Measurements from ENCODE around the gene BTN1A1. TPM values are rescaled to one million over a fixed set of nuclear protein-coding genes. Genes with fewer than 3 reads are reported as not detected.

The BTN1A1 gene
- total and polyA plus RNA-seq, 10 of the 15 experiments (the other 5 are each of a cell fraction or from before 2014, with no cell fraction given): 0.05 to 2.2 (median 0.87) TPM

GRCh38 chr6:26482338-26482737 lies 17.8 kb upstream of the BTN1A1 start:
- Histone ChIP-seq H3K27me3 (replicated peaks in 1 of 2; ENCODE audit: control insufficient read depth in 2 of 2, insufficient read depth in 2 of 2, low read length in 1 of 2) (no peaks in the 10 kb centered on the region), H3K9me3 (replicated peaks; ENCODE audit: control insufficient read depth, insufficient read depth, low read length) (no peaks in the 10 kb centered on the region; the same call in 2 of the 3 replicates), H2AFZ (ENCODE audit: control insufficient read depth, low read depth, low read length) (no peak overlapping the region), H3K79me2 (ENCODE audit: control insufficient read depth, insufficient read depth, low read length) (no peaks in the 10 kb centered on the region), H3K9ac (ENCODE audit: control insufficient read depth, insufficient read depth, low read length) (no peak overlapping the region), H3K4me1 (ENCODE audit: control insufficient read depth, insufficient read depth, low read length) (peaks cover 8% of the 10 kb centered on the region), H3K4me3 (no peak overlapping the region), H4K20me1 (ENCODE audit: control insufficient read depth, insufficient read depth) (no peaks in the 10 kb centered on the region), H3K4me2 (ENCODE audit: control insufficient read depth, insufficient read depth) (no peak overlapping the region), H3K36me3 (ENCODE audit: control insufficient read depth in 2 of 2, insufficient read depth in 2 of 2, low read length in 1 of 2) (no peaks in the 10 kb centered on the region), H3K27ac (ENCODE audit: control insufficient read depth, insufficient read depth) (no peak overlapping the region)
- TF ChIP-seq NFIC (IDR thresholded peaks at IDR 0.05; ENCODE audit: low read depth, low read length) (no peak), TCF3 (IDR thresholded peaks at IDR 0.05; ENCODE audit: borderline replicate concordance, insufficient read depth, low read depth, low read length) (no peak), YY1 (IDR thresholded peaks at IDR 0.05; ENCODE audit: low read depth, low read length) (no peak)
- TF ChIP-seq, protein P1, sequence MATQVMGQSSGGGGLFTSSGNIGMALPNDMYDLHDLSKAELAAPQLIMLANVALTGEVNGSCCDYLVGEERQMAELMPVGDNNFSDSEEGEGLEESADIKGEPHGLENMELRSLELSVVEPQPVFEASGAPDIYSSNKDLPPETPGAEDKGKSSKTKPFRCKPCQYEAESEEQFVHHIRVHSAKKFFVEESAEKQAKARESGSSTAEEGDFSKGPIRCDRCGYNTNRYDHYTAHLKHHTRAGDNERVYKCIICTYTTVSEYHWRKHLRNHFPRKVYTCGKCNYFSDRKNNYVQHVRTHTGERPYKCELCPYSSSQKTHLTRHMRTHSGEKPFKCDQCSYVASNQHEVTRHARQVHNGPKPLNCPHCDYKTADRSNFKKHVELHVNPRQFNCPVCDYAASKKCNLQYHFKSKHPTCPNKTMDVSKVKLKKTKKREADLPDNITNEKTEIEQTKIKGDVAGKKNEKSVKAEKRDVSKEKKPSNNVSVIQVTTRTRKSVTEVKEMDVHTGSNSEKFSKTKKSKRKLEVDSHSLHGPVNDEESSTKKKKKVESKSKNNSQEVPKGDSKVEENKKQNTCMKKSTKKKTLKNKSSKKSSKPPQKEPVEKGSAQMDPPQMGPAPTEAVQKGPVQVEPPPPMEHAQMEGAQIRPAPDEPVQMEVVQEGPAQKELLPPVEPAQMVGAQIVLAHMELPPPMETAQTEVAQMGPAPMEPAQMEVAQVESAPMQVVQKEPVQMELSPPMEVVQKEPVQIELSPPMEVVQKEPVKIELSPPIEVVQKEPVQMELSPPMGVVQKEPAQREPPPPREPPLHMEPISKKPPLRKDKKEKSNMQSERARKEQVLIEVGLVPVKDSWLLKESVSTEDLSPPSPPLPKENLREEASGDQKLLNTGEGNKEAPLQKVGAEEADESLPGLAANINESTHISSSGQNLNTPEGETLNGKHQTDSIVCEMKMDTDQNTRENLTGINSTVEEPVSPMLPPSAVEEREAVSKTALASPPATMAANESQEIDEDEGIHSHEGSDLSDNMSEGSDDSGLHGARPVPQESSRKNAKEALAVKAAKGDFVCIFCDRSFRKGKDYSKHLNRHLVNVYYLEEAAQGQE (IDR thresholded peaks at IDR 0.05; ENCODE audit: low read depth, low read length): no peak
- intact Hi-C loops (cut with micrococcal nuclease; ENCODE audit: unreplicated experiment) (no loop called here), in situ Hi-C loops (cut with MboI) (no loop called here)
- no TSS peak for BruUV-seq (replicated peaks)
- 88% methylated on average over 4 of the region's 4 CpGs for WGBS (ENCODE audit: insufficient coverage, insufficient replicate concordance, low lambda C conversion rate, missing lambda C conversion rate)
- ChIA-PET SMC1A (ENCODE audit: uncharacterized antibody, unreplicated experiment) (no interaction called here), CTCF (no interaction called here), RAD21 (ENCODE audit: unreplicated experiment) (no interaction called here), POLR2A (no interaction called here)
- DNase-seq (ENCODE audit: low read depth, low spot score) (no peak), FAIRE-seq (no peak), ATAC-seq (no peak)

Data from GM12878 (cell line).